HUES6 (cell line): Measurements from ENCODE around the gene RASGEF1B.
"Not testable (repeated sequence)": the region's sequence is repeated elsewhere in the genome, so short reads cannot be mapped to it uniquely, and the experiment has no call there.

Experiments
- H3K27ac ChIP-seq: 2 replicates; pipeline ENCODE4 v1.7.0; 2013; ENCODE audit warnings: low read depth, mild to moderate bottlenecking, low read length, inconsistent platforms
- H3K27me3 ChIP-seq: 2 replicates; pipeline ENCODE4 v1.6.1; 2013; ENCODE audit warnings: low read length; ENCODE audit not compliant: control insufficient read depth, insufficient read depth
- H3K36me3 ChIP-seq: 2 replicates; pipeline ENCODE4 v1.6.1; 2013; ENCODE audit warnings: low read length; ENCODE audit not compliant: control insufficient read depth, insufficient read depth
- H3K4me1 ChIP-seq: 2 replicates; pipeline ENCODE4 v1.6.1; 2013; ENCODE audit warnings: low read length; ENCODE audit not compliant: control insufficient read depth, insufficient read depth
- H3K4me3 ChIP-seq: 2 replicates; pipeline ENCODE4 v1.5.1; 2013; ENCODE audit warnings: low read depth, low read length
- H3K9ac ChIP-seq: one replicate; pipeline ENCODE4 v1.6.1; 2013; ENCODE audit warnings: mild to moderate bottlenecking, low read length
- H3K9me3 ChIP-seq: 2 replicates; pipeline ENCODE4 v1.6.1; 2013; ENCODE audit warnings: low read depth, low read length; ENCODE audit not compliant: control insufficient read depth, insufficient read depth

Gene RASGEF1B

GRCh38 chr4:81498046-81498445, 26.3 kb upstream of the RASGEF1B start:
- Histone ChIP-seq H3K9ac (no peak overlapping the region), H3K4me3 (no peak overlapping the region), H3K4me1 (peaks cover 14% of the 10 kb centered on the region; the same call in 1 of the 2 replicates), H3K27ac (no peak overlapping the region), H3K36me3 (no peaks in the 10 kb centered on the region), H3K9me3 (no peaks in the 10 kb centered on the region), H3K27me3 (no peaks in the 10 kb centered on the region)

GRCh38 chr4:81495345-81495744, 23.6 kb upstream of the RASGEF1B start:
- Histone ChIP-seq H3K4me1 (peaks cover 11% of the 10 kb centered on the region; the same call in 1 of the 2 replicates), H3K36me3 (no peaks in the 10 kb centered on the region), H3K27ac (no peak overlapping the region), H3K9me3 (peaks cover 3% of the 10 kb centered on the region), H3K4me3 (no peak overlapping the region), H3K9ac (no peak overlapping the region), H3K27me3 (no peaks in the 10 kb centered on the region)

- Histone ChIP-seq H3K9me3 (peaks cover 3% of the 10 kb centered on the region), H3K4me1 (peaks cover 7% of the 10 kb centered on the region; the same call in 1 of the 2 replicates), H3K36me3 (no peaks in the 10 kb centered on the region), H3K4me3 (no peak overlapping the region), H3K27ac (no peak overlapping the region), H3K27me3 (no peaks in the 10 kb centered on the region), H3K9ac (no peak overlapping the region)
These were observed 22.3 kb upstream of the RASGEF1B start for GRCh38 chr4:81494031-81494431.

- no peaks in the 10 kb centered on the region for H3K36me3 ChIP-seq
- H3K4me1 ChIP-seq: no peaks in the 10 kb centered on the region
- no peak overlapping the region for H3K27ac ChIP-seq
- no peak overlapping the region for H3K9ac ChIP-seq
- H3K27me3 ChIP-seq: no peaks in the 10 kb centered on the region
- no peak overlapping the region for H3K4me3 ChIP-seq
- peaks cover 3% of the 10 kb centered on the region for H3K9me3 ChIP-seq
These were observed 21.0 kb upstream of the RASGEF1B start for GRCh38 chr4:81492606-81493230.

- Histone ChIP-seq H3K27ac (no peak overlapping the region), H3K4me1 (peaks cover under 1% of the 10 kb centered on the region; the same call in 1 of the 2 replicates), H3K9ac (no peak overlapping the region), H3K36me3 (no peaks in the 10 kb centered on the region), H3K27me3 (no peaks in the 10 kb centered on the region), H3K9me3 (peaks cover 3% of the 10 kb centered on the region), H3K4me3 (no peak overlapping the region)
These were observed 20.2 kb upstream of the RASGEF1B start for GRCh38 chr4:81491943-81492342.

- peaks cover 13% of the 10 kb centered on the region for H3K4me1 ChIP-seq
- H3K27me3 ChIP-seq: no peaks in the 10 kb centered on the region
- no peak overlapping the region for H3K4me3 ChIP-seq
- H3K9me3 ChIP-seq: peaks cover 3% of the 10 kb centered on the region
- no peaks in the 10 kb centered on the region for H3K36me3 ChIP-seq
- no peak overlapping the region for H3K9ac ChIP-seq
- H3K27ac ChIP-seq: no peak overlapping the region
These were observed 18.9 kb upstream of the RASGEF1B start for GRCh38 chr4:81490403-81491160.

- no peak overlapping the region for H3K4me3 ChIP-seq
- H3K9me3 ChIP-seq: no peaks in the 10 kb centered on the region
- H3K27ac ChIP-seq: peak overlapping the region; percentile 64; the same call in 1 of the 2 replicates
- H3K4me1 ChIP-seq: peaks cover 18% of the 10 kb centered on the region
- H3K27me3 ChIP-seq: no peaks in the 10 kb centered on the region
- H3K9ac ChIP-seq: peak overlapping the region; percentile 5
- no peaks in the 10 kb centered on the region for H3K36me3 ChIP-seq
These were observed 14.8 kb upstream of the RASGEF1B start for GRCh38 chr4:81486502-81486901.

GRCh38 chr4:81485310-81485980, 13.7 kb upstream of the RASGEF1B start:
- Histone ChIP-seq H3K27me3 (no peaks in the 10 kb centered on the region), H3K9ac (no peak overlapping the region), H3K9me3 (no peaks in the 10 kb centered on the region), H3K4me3 (no peak overlapping the region), H3K36me3 (no peaks in the 10 kb centered on the region), H3K27ac (peak overlapping the region; percentile 27; the same call in 1 of the 2 replicates), H3K4me1 (peaks cover 18% of the 10 kb centered on the region)

GRCh38 chr4:81482326-81482725, 10.6 kb upstream of the RASGEF1B start:
- peaks cover 18% of the 10 kb centered on the region for H3K4me1 ChIP-seq
- no peak overlapping the region for H3K27ac ChIP-seq
- no peaks in the 10 kb centered on the region for H3K9me3 ChIP-seq
- no peaks in the 10 kb centered on the region for H3K27me3 ChIP-seq
- no peak overlapping the region for H3K4me3 ChIP-seq
- H3K9ac ChIP-seq: no peak overlapping the region
- H3K36me3 ChIP-seq: no peaks in the 10 kb centered on the region

- Histone ChIP-seq H3K27ac (no peak overlapping the region), H3K9me3 (no peaks in the 10 kb centered on the region)
These were observed 9.4 kb upstream of the RASGEF1B start for GRCh38 chr4:81481151-81481550.

GRCh38 chr4:81479573-81479972, 7.9 kb upstream of the RASGEF1B start:
- H3K36me3 ChIP-seq: not testable (repeated sequence)

More at GRCh38 chr4:81481151-81481550, 9.4 kb upstream of the RASGEF1B start:
- no peaks in the 10 kb centered on the region for H3K36me3 ChIP-seq
- no peaks in the 10 kb centered on the region for H3K27me3 ChIP-seq
- no peak overlapping the region for H3K4me3 ChIP-seq
- no peak overlapping the region for H3K9ac ChIP-seq
- peaks cover 11% of the 10 kb centered on the region for H3K4me1 ChIP-seq

More at GRCh38 chr4:81479573-81479972, 7.9 kb upstream of the RASGEF1B start:
- not testable (repeated sequence) for H3K27me3 ChIP-seq, H3K27ac ChIP-seq, H3K9ac ChIP-seq, H3K4me3 ChIP-seq, H3K9me3 ChIP-seq, H3K4me1 ChIP-seq
